Fibroblast of skin of right quadriceps (primary cell): ENCODE data around the gene SPRR2G.
"Not testable (repeated sequence)": the region's sequence is repeated elsewhere in the genome, so short reads cannot be mapped to it uniquely, and the experiment has no call there.

Experiments
- DNase-seq: peaks from one replicate; pipeline ENCODE4 v3.0.0-alpha.2; 2013

SPRR2G gene

GRCh38 chr1:153150846-153151245 is at the start of gene SPRR2G:
SPRR2G (minus strand) TSS chr1:153150890; CDS start chr1:153150110, 780 bp downstream.
- no peak for DNase-seq

- DNase-seq, result no peak
Measured at GRCh38 chr1:153195216-153195615, 44.5 kb upstream of the SPRR2G start.

- DNase-seq, result no peak
Measured at GRCh38 chr1:153194331-153195050, 43.8 kb upstream of the SPRR2G start.

GRCh38 chr1:153192697-153193096 is 42.0 kb upstream of the SPRR2G start:
- DNase-seq, result no peak

GRCh38 chr1:153190373-153190772 is 39.7 kb upstream of the SPRR2G start:
- no peak for DNase-seq

- DNase-seq, result not testable (repeated sequence)
Measured at GRCh38 chr1:153188301-153188700, 37.6 kb upstream of the SPRR2G start.

GRCh38 chr1:153180556-153180955 is 29.9 kb upstream of the SPRR2G start:
- DNase-seq, result no peak

- DNase-seq, result no peak
Measured at GRCh38 chr1:153178922-153179321, 28.2 kb upstream of the SPRR2G start.

GRCh38 chr1:153174624-153175023 is 23.9 kb upstream of the SPRR2G start:
- DNase-seq, result no peak

GRCh38 chr1:153168686-153169085 is 18.0 kb upstream of the SPRR2G start:
- no peak for DNase-seq

GRCh38 chr1:153155541-153155940 is 4.9 kb upstream of the SPRR2G start:
- DNase-seq, result no peak

- DNase-seq, result no peak
Measured at GRCh38 chr1:153152481-153152880, 1.8 kb upstream of the SPRR2G start.

GRCh38 chr1:153141377-153141776 is 9.3 kb downstream of the SPRR2G start:
- no peak for DNase-seq

- no peak for DNase-seq
Measured at GRCh38 chr1:153140484-153140883, 10.2 kb downstream of the SPRR2G start.

- no peak for DNase-seq
Measured at GRCh38 chr1:153133743-153134142, 16.9 kb downstream of the SPRR2G start.

GRCh38 chr1:153133267-153133666 is 17.4 kb downstream of the SPRR2G start:
- DNase-seq, result no peak

- DNase-seq, result not testable (repeated sequence)
Measured at GRCh38 chr1:153128688-153129087, 22.0 kb downstream of the SPRR2G start.

- DNase-seq, result no peak
Measured at GRCh38 chr1:153127296-153127695, 23.4 kb downstream of the SPRR2G start.

GRCh38 chr1:153125536-153125935 is 25.2 kb downstream of the SPRR2G start:
- DNase-seq, result no peak

- DNase-seq, result not testable (repeated sequence)
Measured at GRCh38 chr1:153123793-153124192, 26.9 kb downstream of the SPRR2G start.

- no peak for DNase-seq
Measured at GRCh38 chr1:153122831-153123421, 27.8 kb downstream of the SPRR2G start.

GRCh38 chr1:153120945-153121344 is 29.7 kb downstream of the SPRR2G start:
- DNase-seq, result no peak

- DNase-seq, result no peak
Measured at GRCh38 chr1:153119491-153119971, 31.2 kb downstream of the SPRR2G start.

GRCh38 chr1:153115264-153115663 is 35.4 kb downstream of the SPRR2G start:
- not testable (repeated sequence) for DNase-seq

- no peak for DNase-seq
Measured at GRCh38 chr1:153113416-153113815, 37.3 kb downstream of the SPRR2G start, which contains the start of gene SPRR2F. SPRR2F (minus strand) TSS chr1:153113516; CDS start chr1:153112733, 783 bp downstream.
